Hippocampal formation (tissue), 2 donors: ENCODE measurements around the gene SCN7A.

ENCODE experiments used
- DNase-seq, 2 donors: peaks; one replicate each; lab custom pipeline; 2025; lab: John Stamatoyannopoulos, UW

Gene SCN7A

GRCh38 chr2:166404831-166405568, 89.0 kb downstream of the SCN7A start:
- DNase-seq = no peak

GRCh38 chr2:166394245-166394644, 99.8 kb downstream of the SCN7A start:
- no peak for DNase-seq

GRCh38 chr2:166393008-166393407, 101.0 kb downstream of the SCN7A start:
- no peak for DNase-seq

- no peak for DNase-seq
These were observed 105.5 kb downstream of the SCN7A start for GRCh38 chr2:166388481-166389070.

DNA sequence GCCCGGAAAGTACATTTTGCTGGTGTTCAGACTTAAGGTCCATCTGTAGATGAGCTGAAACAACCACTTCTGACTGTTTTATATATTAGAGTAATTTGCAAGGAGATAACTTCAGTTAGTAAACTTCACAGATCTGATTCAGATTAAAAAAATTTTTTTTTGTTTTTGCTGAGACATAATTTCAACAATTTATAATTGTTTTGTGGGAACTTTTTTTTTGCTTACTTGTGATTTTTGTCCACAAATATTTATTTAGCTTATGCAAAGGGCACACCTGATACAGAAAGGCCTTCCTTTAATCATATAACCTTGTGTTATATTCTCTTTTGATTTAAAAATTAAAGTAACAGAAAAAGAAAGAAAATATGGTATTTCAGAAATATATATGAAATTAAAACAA, 108.7 kb downstream of the SCN7A start:
- DNase-seq = no peak

DNA sequence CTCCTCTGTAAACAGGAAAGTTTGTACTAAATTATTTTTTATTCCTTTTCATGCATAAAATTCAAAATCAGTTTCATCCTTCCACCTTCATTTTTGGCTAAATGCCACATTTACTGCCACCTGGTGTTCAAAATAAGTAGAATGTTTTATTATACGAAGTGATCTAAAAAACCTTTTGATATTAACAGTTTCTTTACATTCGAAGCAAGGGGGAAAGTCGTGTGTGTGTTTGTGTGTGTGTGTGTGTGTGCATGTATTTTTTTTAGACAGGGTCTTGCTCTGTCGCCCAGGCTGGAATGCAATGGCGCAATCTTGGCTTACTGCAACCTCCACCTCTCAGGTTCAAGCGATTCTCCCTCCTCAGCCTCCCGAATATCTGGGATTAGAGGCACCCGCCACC, 109.3 kb downstream of the SCN7A start:
- DNase-seq = peak in 1 of 2 donors; percentile 15

- DNase-seq = no peak
These were observed 111.6 kb downstream of the SCN7A start for GRCh38 chr2:166382448-166382847.

DNA sequence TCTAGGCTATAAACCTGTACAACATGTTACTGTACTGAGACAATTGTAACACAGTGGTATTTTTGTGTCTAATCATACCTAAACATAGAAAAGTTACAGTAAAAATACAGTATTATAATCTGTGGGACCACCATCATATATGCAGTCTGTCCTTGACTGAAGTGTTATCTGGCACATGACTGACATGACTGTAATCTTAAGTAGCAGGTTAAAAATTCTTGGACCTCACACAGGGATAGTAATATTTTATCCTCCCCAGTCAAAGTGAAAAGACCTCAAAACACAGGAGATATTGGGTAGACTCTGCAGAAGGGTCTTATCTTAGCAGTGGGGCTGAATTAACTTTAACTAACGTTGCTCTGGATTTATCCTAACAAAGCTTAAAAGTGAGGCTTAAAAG, 113.4 kb downstream of the SCN7A start:
- no peak for DNase-seq

DNA sequence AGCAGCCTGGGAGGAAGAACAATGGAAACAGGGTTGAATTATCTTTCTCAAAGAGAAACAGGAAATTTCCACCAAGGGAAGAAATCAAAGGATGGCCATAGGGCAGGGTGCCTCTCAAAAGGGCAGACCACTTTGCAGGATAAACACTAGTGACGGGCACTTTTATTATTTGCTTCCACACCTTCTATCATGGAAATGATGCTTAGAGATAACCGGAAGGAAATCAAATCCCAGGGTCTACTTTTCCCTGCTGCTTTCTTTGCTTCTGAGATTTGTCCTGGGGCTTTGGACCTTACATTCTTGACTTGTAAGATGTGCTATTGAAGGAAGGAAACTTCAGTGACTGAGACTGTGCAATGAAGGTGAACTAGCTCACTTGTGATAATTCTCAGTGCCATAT, 117.2 kb downstream of the SCN7A start:
- DNase-seq = no peak

DNA sequence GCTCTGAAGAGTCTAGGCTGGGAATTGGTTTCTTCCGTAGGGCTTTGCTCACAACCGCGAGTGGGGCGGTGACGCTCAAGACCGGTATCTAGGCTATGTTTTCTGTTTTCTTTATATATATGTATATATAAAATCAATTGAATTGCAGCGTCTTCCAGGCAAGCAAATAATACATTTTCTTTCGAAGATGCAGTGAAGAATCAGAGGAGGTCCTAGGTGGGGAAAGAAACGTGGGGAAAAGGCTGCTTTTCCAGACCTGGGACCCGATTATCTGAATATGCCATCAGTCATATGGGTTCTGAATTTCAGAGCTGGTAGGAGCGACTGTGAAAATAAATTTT, 117.6 kb downstream of the SCN7A start:
- no peak for DNase-seq

DNA sequence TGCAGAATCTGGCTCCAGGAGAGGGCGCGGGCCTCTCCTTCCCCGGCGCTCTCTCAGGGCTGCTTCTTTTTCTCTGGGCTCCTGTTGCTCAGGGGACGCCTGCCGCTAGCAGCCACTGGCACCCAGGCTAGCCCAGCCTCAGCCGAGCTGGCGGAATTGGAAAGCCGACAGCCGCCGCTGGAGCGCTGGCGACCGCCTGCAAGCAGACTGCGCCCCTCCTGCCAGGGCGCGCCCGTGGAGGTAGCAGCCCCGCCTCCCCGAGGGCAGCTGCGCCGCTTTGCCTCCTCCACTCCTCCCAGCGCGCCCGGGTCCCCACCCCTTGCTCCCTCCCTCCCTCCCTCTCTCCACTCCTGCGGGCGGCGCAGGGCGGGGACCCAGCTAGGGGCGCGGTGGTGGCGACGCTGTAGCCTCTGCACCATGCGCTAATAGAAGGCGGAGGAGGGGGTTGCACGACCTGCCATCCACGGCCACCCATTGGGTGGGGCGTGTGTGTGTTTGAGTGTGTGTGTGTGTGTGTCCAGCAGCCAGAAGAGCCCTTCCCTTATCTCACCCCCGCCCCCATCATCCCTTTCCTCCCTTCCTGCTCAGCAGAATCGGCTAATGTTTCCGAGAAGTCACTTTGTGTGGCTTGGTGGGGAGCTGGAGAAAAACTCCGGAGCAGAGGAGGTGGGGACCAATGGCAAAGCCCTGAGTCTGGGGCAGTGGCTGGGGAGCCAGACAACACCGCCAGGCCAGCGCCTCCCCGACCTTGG, 118.1 kb downstream of the SCN7A start, which contains the start of gene SCN9A:
SCN9A (minus strand) TSS at position 209 of the 752 bp plus-strand sequence. CDS start 64,188 bp downstream, outside the sequence.
- DNase-seq = peak; percentile 15 to 50

GRCh38 chr2:166375195-166375735, 118.8 kb downstream of the SCN7A start:
- DNase-seq = no peak

DNA sequence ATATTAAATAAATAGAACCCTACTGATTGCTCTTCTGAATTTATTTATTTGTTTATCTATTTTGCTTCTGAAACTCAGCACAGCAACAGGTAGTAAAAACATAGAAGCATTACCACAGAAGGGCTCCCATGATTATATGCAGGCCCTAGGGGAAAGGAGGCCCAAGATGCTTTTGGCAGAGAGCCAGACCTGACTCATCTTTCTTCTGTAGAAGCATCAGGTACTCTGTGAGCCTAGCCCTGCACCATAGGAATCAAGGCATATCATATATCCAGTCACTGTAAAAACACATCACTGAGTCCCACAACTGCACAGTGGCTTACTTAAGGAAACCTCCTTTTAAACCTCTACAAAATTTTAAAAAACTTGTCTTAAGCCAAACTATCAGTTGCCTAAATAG, 120.1 kb downstream of the SCN7A start:
- DNase-seq = no peak

GRCh38 chr2:166373539-166373938, 120.5 kb downstream of the SCN7A start:
- DNase-seq = no peak

DNA sequence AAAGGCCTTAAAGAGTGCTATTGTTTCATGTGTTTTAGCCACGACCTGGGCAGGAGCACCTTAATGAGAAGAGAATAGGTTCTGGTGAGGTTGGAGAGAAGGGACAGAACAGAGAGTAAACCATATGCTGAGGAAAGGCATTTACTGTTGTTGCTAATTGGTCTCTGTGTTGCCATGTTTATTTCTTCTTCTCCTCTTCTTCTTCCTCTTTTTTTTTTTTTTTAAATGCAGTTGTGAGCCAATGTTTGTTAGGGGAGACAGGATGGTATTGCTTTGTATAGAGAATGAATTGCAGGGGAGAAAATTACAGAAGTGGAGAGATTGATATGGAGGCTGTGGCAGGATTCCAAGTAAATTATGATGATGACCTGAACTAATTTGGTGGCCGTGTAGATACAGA, 120.9 kb downstream of the SCN7A start:
- DNase-seq = no peak

- no peak for DNase-seq
These were observed 122.0 kb downstream of the SCN7A start for GRCh38 chr2:166372046-166372445.

GRCh38 chr2:166365803-166366420, 128.1 kb downstream of the SCN7A start:
- DNase-seq = no peak

DNA sequence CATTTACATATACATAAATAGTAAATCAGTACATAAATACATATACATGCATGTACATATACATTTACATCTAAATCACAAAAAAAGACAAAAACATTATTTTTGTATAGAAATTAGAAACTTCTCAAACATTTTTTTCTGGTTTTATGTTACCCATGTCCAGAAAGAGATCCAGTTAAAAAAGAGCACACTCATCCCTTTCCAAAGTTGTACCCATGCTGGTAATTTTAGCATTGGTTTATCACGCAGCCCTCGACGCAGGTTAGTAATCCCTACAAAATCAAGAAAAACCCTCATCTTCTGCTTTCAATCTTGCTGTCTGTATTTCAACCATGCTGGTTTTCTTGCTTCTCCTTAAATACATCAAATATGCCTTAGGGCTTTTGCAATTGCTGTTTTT, 128.8 kb downstream of the SCN7A start:
- DNase-seq = no peak

DNA sequence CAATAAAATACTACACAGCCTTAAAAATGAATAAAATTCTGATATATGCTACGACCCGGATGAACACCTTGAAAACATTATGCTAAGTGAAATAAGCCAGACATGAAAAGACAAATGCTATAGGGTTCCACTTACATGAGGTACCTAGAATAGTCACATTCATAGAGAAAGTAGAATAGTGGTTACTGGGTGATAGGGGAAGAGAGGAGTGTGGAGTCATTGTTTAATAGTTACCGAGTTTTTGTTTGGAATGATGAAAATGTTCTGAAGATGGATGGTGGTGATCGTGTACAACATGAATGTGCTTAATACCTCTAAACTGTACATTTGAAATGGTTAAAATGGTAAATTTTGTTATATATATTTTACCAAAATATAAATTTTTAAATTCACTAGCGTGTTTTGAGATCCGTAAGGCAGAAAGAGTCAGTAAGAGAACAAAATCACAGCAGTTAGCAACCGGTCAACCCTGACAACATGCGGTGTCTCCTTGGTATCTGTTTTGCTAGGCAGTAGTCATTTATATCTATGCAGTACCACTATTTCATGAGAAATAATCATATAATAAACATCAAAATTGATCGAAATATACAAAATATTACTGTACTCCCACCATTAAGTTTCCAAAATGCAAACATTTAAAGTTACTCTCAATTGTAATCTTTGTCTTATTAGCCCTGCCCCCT, 129.4 kb downstream of the SCN7A start:
- no peak for DNase-seq

DNA sequence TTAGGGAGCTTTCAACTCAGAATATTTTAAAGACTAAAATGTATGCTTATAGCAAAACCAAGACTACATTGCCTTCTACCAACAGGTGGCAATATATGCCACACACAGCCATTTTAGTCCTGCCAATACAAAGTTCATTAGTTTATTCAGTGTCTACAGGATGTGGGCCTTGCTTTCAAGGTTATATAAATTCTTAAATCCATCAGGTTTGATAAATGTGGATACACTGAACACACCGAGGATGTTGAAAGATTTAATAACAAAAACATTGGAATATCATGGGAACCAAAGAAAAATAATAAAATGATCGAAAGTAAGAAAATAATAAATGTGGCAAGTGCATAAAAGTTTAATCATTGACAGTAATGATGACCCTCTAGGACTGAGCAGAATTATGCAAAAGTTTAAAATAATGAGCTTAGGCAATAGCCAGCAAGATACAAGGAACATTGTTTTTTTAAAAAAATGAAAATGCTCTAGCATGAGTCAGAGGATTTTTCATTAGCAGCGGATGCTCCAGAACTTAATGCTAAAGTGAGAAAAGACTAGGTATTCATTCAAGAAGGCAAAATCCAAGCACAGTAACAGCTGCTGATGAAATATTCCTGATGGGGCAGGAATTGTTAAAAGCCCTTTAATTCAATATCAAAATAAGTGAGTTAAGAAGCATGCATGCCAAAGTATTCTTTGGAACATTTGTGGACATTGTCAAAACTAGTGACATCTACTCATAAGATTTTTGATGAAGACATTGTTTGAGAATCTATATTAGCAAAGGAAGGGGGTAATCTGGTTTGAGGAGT, 132.5 kb downstream of the SCN7A start:
- no peak for DNase-seq

- no peak for DNase-seq
These were observed 133.1 kb downstream of the SCN7A start for GRCh38 chr2:166360906-166361305.
